ENCODE data around the gene SERTAD3. TPM values are rescaled to one million over a fixed set of nuclear protein-coding genes. Genes with fewer than 3 reads are reported as not detected.

Gene SERTAD3
- total RNA-seq, 1 experiment from 2014 or later, result 30.9 TPM

DNA sequence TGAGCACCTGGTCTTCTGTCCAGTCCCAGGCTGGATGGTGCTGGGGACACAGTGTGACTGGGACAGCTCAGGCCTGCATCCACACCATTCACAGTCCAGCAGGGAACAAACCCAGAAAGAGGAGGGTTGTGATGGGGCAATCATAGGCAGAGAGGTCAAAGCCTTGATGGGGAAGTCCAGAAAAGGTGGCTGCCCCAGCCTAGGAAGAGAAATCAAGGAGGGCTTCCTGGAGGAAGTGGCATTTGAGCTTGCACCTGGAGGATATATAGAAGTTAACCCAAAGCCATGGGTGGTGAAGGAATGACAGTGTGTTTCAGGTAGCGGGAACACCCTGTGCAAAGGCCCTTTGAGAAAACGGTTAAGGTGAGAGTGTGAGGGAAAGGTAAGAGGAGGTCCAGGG, 28.4 kb downstream of the SERTAD3 start:
- H3K36me3 Mint-ChIP-seq (ENCODE audit: insufficient read depth in 1 of 3, low read depth in 3 of 3), result no peaks in the 10 kb centered on the region
- H3K9ac ChIP-seq (ENCODE audit: extremely low read depth, insufficient read length, low read length), result no peak overlapping the region
- peak overlapping the region in 1 of 3 experiments; percentile 34; a peak in 2 of 7 replicates for H3K27ac Mint-ChIP-seq
- no peaks in the 10 kb centered on the region for H4K20me1 ChIP-seq (ENCODE audit: control insufficient read depth, insufficient read depth, insufficient read length)
- no peak overlapping the region for H4K8ac ChIP-seq (replicated peaks; ENCODE audit: insufficient read length, low read depth, low read length)
- H2AFZ ChIP-seq (ENCODE audit: low read length), result no peak overlapping the region
- H3T11ph ChIP-seq (ENCODE audit: low read length), result no peak overlapping the region
- H3K9me3 Mint-ChIP-seq, result peaks cover 0 to 3% of the 10 kb centered on the region in 2 experiments; a peak in 1 of 5 replicates
- H3K27me3 Mint-ChIP-seq (ENCODE audit: low read depth), result peaks cover 7% of the 10 kb centered on the region
- no peak overlapping the region for H2BK15ac ChIP-seq (ENCODE audit: low read depth, low read length)
- no peak overlapping the region for H4K5ac ChIP-seq (ENCODE audit: insufficient read length, low read depth, low read length)
- H3K27ac ChIP-seq (ENCODE audit: insufficient read length, low read depth, low read length), result no peak overlapping the region
- WGBS (ENCODE audit: extremely low coverage, insufficient read length, low lambda C conversion rate), result no CpG with 5 or more reads among the region's 2 CpGs
- no peak overlapping the region for H3K4ac ChIP-seq (ENCODE audit: low read depth, low read length)
- H2BK120ac ChIP-seq (ENCODE audit: low read depth, low read length, poor library complexity, severe bottlenecking), result no peak overlapping the region
- no peaks in the 10 kb centered on the region for H3K27me3 ChIP-seq (ENCODE audit: insufficient read depth, low read length)
- H3K4me2 ChIP-seq (ENCODE audit: insufficient read depth, insufficient read length, low read length), result no peak overlapping the region
- no peaks in the 10 kb centered on the region for H3K79me1 ChIP-seq (ENCODE audit: insufficient read depth, low read depth, low read length, poor library complexity, severe bottlenecking)
- H3K18ac ChIP-seq (ENCODE audit: insufficient read length, low read depth, low read length), result no peak overlapping the region
- DNase-seq, result no peak
- TF ChIP-seq CTCF (conservative IDR thresholded peaks at IDR 0.05), result no peak
- H3K56ac ChIP-seq (ENCODE audit: insufficient read length, low read depth, low read length), result no peak overlapping the region
- no peaks in the 10 kb centered on the region for H3K79me2 ChIP-seq (ENCODE audit: insufficient read depth, low read length)
- no peak overlapping the region for H3K23ac ChIP-seq (ENCODE audit: insufficient read length, low read depth, low read length)
- H2BK12ac ChIP-seq (ENCODE audit: insufficient read length, low read depth, low read length), result no peak overlapping the region
- H3K4me1 ChIP-seq (ENCODE audit: insufficient read depth, low read length), result 0 out of 2 replicates have a peak, but pooled peaks cover 3% of the 10 kb centered on the region
- no peaks in the 10 kb centered on the region for H3K23me2 ChIP-seq (ENCODE audit: insufficient read length, low read depth, low read length, poor library complexity, severe bottlenecking)
- peaks cover 21 to 44% of the 10 kb centered on the region in 2 experiments for H3K4me1 Mint-ChIP-seq
- H3K9me3 ChIP-seq (ENCODE audit: control insufficient read depth, low read depth, low read length), result no peaks in the 10 kb centered on the region
- H2BK20ac ChIP-seq (ENCODE audit: low read depth, low read length, poor library complexity, severe bottlenecking), result no peak overlapping the region
- H2AK5ac ChIP-seq (ENCODE audit: insufficient read length, low read length), result no peak overlapping the region
- no peak overlapping the region for H2BK5ac ChIP-seq (ENCODE audit: insufficient read length, low read length)
- no peak overlapping the region for H4K91ac ChIP-seq (ENCODE audit: insufficient read length, low read depth, low read length)
- H3K14ac ChIP-seq (ENCODE audit: insufficient read depth, low read length), result no peak overlapping the region
- H3K4me3 Mint-ChIP-seq, result no peak overlapping the region; a peak in 1 of 5 replicates
